Body of pancreas (tissue), 4 donors: ENCODE results near the gene RNF151.

Experiments
- POLR2A ChIP-seq, 3 donors: fragments of 450-650 bp; IDR thresholded peaks; one replicate each; pipeline ENCODE4 v1.6.1; 2016; ENCODE audit warnings: antibody characterized with exemption in 3 of 3, mild to moderate bottlenecking in 2 of 3
- TF ChIP-seq, protein P1 (sequence below), 7 experiments: fragments of 450-650 bp in 4 of 7; fragments of 200-600 bp in 3 of 7; sonication (generic) in 3 of 7; IDR thresholded peaks; one replicate each; pipeline ENCODE4 v1.5.1; 2016 to 2019; ENCODE audit warnings: antibody characterized with exemption in 7 of 7

DNA sequence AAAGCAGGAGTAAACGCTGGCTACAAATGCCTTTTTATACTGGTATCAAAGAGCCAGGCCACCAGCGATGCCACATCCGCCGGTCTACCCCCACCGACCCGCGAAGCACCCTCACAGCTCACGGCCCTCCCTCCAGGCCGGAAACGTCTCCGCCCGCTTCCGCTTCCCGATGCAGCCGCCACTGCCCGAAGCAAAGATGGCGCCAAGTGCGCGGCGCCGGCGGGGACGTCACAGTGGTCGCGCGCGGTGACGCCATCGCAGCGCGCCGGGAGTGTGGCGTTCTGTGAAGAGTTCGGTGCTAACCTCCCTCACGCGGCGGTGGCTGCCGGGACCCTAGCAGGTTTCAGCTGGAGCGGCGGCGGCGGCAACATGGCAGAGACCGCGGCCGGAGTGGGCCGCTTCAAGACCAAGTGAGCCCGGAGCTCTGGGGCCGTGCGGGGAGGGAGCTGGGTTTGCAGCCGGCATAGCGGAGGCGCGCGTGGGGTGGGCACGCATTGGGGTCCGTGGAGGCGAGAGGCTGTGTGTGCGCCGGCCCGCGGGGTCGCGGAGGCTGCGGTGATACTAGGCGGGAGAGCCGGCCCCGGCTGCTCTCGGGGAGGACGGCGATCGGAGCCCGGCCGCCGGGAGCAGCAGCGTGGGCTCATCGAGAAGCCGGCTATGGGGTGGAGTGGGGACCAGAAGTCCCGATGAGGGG, 5.3 kb downstream of the RNF151 start, which contains the start of gene TBL3:
- peak; percentile 80 to 95 (median 95) for TF ChIP-seq POLR2A (IDR thresholded peaks at IDR 0.05)
- TF ChIP-seq, protein P1, sequence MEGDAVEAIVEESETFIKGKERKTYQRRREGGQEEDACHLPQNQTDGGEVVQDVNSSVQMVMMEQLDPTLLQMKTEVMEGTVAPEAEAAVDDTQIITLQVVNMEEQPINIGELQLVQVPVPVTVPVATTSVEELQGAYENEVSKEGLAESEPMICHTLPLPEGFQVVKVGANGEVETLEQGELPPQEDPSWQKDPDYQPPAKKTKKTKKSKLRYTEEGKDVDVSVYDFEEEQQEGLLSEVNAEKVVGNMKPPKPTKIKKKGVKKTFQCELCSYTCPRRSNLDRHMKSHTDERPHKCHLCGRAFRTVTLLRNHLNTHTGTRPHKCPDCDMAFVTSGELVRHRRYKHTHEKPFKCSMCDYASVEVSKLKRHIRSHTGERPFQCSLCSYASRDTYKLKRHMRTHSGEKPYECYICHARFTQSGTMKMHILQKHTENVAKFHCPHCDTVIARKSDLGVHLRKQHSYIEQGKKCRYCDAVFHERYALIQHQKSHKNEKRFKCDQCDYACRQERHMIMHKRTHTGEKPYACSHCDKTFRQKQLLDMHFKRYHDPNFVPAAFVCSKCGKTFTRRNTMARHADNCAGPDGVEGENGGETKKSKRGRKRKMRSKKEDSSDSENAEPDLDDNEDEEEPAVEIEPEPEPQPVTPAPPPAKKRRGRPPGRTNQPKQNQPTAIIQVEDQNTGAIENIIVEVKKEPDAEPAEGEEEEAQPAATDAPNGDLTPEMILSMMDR (IDR thresholded peaks at IDR 0.05): peak in 2 of 7 experiments; percentile 11 to 38
